Measurements from ENCODE around the gene SERPINC1. TPM values are rescaled to one million over a fixed set of nuclear protein-coding genes. Genes with fewer than 3 reads are reported as not detected.
"Not testable (repeated sequence)": the region's sequence is repeated elsewhere in the genome, so short reads cannot be mapped to it uniquely, and the experiment has no call there.

The SERPINC1 gene
- polyA plus RNA-seq, 4 donors, result 0.19 to 1.0 (median 0.89) TPM; not detected in 1

DNA sequence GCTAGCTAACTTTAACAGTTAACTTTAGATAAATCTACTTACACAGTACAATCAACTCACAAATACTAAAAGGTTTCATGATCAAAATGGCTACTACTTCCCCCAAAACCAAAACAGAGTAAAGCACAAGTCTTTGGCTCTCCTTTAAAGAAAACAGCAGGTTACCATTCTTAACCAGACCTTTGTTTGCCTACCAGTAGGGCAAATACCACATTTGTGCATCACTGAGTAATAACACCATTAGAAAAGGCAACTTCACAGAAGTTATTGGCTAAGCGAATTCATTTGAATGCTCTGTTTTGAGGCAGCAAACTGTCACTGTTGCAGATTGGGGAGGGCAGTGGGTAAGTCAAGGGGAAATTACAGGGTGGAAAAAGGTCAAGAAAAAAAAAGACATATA lies 17.3 kb upstream of the SERPINC1 start:
- DNase-seq (no peak), FAIRE-seq (no peak)
- no peak overlapping the region for H3K27ac ChIP-seq (ENCODE audit: low read depth in 1 of 3, low read length in 2 of 3)
- H3K9me3 ChIP-seq (ENCODE audit: control insufficient read depth in 2 of 2, insufficient read depth in 1 of 2, low read depth in 1 of 2, low read length in 1 of 2), result no peaks in the 10 kb centered on the region
- no peak overlapping the region for H3K4me3 ChIP-seq (ENCODE audit: low read depth in 1 of 3, low read length in 3 of 3)
- peaks cover 10 to 14% (median 13%) of the 10 kb centered on the region in 3 donors for H3K36me3 ChIP-seq (ENCODE audit: control insufficient read depth in 3 of 3, insufficient read depth in 2 of 3, low read depth in 1 of 3, low read length in 3 of 3)
- WGBS, 3 donors, result 89 to 100% (median 97%) methylated on average over 1 of the region's 1 CpG
- H3K4me1 ChIP-seq (ENCODE audit: control insufficient read depth in 3 of 3, insufficient read depth in 2 of 3, low read depth in 1 of 3, low read length in 2 of 3), result no peaks in the 10 kb centered on the region
- no peaks in the 10 kb centered on the region for H3K27me3 ChIP-seq (ENCODE audit: control insufficient read depth in 3 of 3, insufficient read depth in 3 of 3, low read length in 3 of 3)

DNA sequence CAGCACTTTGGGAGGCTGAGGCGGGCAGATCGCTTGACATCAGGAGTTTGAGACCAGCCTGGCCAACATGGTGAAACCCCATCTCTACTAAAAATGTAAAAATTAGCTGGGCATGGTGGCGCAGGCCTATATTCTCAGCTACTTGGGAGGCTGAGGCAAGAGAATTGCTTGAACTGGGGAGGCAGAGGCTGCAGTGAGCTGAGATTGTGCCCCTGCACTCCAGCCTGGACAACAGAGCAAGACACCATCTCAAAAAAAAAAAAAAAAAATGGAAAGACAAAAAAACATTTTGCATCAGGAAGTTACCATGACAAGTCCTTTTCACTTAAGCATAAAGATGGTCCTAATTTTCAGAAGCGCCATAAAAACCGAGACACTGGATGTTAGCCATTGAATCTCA lies 13.4 kb upstream of the SERPINC1 start:
- H3K27me3 ChIP-seq (ENCODE audit: control insufficient read depth in 3 of 3, insufficient read depth in 3 of 3, low read length in 3 of 3); H3K9me3 ChIP-seq (ENCODE audit: control insufficient read depth in 2 of 2, insufficient read depth in 1 of 2, low read depth in 1 of 2, low read length in 1 of 2); H3K36me3 ChIP-seq (ENCODE audit: control insufficient read depth in 3 of 3, insufficient read depth in 2 of 3, low read depth in 1 of 3, low read length in 3 of 3); FAIRE-seq; H3K27ac ChIP-seq (ENCODE audit: low read depth in 1 of 3, low read length in 2 of 3); DNase-seq; H3K4me3 ChIP-seq (ENCODE audit: low read depth in 1 of 3, low read length in 3 of 3): not testable (repeated sequence)
- 99% methylated on average over 5 of the region's 5 CpGs for WGBS, 3 donors
- peaks cover 0 to 11% (median 0%) of the 10 kb centered on the region in 3 donors for H3K4me1 ChIP-seq (ENCODE audit: control insufficient read depth in 3 of 3, insufficient read depth in 2 of 3, low read depth in 1 of 3, low read length in 2 of 3)

DNA sequence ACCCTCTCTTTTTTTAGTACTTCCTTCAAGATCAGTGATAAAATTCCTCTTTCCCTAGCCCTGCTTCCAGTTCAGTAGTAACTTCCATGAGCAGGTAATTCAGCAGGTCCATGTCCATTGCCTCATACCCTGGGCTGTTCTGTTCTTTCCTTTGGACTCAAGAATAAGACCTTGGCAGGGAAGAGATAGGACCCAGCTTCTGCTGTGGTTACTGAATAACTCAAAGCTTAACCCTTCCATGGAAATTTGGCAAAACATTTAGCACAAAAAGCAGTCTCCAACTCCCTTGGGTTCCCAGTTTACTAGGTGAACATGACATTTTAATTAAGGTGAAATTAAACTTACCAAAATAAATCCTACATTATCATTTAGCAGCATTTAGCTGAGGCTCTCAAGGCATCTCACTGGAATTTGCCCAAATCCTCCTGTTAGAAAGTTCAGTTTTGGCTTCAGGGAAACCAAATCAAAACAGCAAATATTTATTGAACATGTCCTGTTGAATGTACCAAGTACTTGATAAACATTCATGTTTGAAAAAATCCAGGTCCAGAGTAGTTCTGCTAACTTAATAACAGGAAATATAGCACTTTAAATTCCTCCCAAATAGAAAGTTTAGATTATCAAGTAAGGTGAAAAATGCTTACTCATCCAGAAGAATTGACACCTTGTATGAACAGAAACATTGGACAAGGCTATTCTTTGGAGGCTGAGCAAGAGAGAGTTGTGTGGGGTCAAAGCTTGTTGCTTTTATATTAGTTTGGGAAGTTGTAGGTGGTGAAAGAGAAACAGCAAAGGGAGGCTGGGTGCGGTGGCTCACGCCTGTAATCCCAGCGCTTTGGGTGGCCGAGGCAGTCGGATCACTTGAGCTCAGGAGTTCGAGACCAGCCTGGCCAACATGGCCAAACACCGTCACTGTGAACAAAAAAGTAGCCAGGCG lies 8.4 kb upstream of the SERPINC1 start:
- Histone ChIP-seq H3K36me3 (ENCODE audit: control insufficient read depth in 3 of 3, insufficient read depth in 2 of 3, low read depth in 1 of 3, low read length in 3 of 3) (peaks cover 0 to 6% (median 0%) of the 10 kb centered on the region in 3 donors), H3K4me3 (ENCODE audit: low read depth in 1 of 3, low read length in 3 of 3) (no peak overlapping the region), H3K27ac (ENCODE audit: low read depth in 1 of 3, low read length in 2 of 3) (peak overlapping the region in 1 of 3 donors; percentile 73), H3K9me3 (ENCODE audit: control insufficient read depth in 2 of 2, insufficient read depth in 1 of 2, low read depth in 1 of 2, low read length in 1 of 2) (no peaks in the 10 kb centered on the region), H3K27me3 (ENCODE audit: control insufficient read depth in 3 of 3, insufficient read depth in 3 of 3, low read length in 3 of 3) (no peaks in the 10 kb centered on the region), H3K4me1 (ENCODE audit: control insufficient read depth in 3 of 3, insufficient read depth in 2 of 3, low read depth in 1 of 3, low read length in 2 of 3) (peaks cover 0 to 21% (median 0%) of the 10 kb centered on the region in 3 donors)
- DNase-seq, result peak; percentile 73 to 81
- WGBS, 3 donors, result 71 to 89% (median 77%) methylated on average over 8 of the region's 8 CpGs
- no peak for FAIRE-seq

DNA sequence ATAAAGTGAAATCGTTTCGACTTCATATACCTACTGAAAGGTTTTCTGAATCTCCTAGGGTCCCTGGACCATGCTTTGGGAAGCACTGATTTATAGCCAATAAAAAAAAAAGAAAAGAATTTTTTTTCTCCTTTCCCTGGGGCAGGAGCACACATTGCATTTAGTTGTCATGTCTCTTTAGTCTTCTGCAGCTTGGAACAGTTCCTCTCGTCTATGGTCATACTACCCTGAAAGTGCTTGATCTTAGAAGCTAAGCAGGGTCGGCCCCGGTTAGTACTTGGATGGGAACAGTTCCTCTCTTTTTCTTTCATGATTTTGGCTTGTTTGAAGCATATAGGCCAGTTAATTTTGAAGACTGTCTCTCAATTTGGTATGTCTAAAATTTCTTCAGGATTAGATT lies 3.7 kb upstream of the SERPINC1 start:
- FAIRE-seq (no peak), DNase-seq (no peak)
- Histone ChIP-seq H3K36me3 (ENCODE audit: control insufficient read depth in 3 of 3, insufficient read depth in 2 of 3, low read depth in 1 of 3, low read length in 3 of 3) (no peaks in the 10 kb centered on the region), H3K27me3 (ENCODE audit: control insufficient read depth in 3 of 3, insufficient read depth in 3 of 3, low read length in 3 of 3) (no peaks in the 10 kb centered on the region), H3K4me1 (ENCODE audit: control insufficient read depth in 3 of 3, insufficient read depth in 2 of 3, low read depth in 1 of 3, low read length in 2 of 3) (peaks cover 0 to 15% (median 2%) of the 10 kb centered on the region in 3 donors), H3K4me3 (ENCODE audit: low read depth in 1 of 3, low read length in 3 of 3) (no peak overlapping the region), H3K9me3 (ENCODE audit: control insufficient read depth in 2 of 2, insufficient read depth in 1 of 2, low read depth in 1 of 2, low read length in 1 of 2) (no peaks in the 10 kb centered on the region), H3K27ac (ENCODE audit: low read depth in 1 of 3, low read length in 2 of 3) (no peak overlapping the region)
- WGBS, 3 donors, result 85 to 96% (median 93%) methylated on average over 5 of the region's 5 CpGs

DNA sequence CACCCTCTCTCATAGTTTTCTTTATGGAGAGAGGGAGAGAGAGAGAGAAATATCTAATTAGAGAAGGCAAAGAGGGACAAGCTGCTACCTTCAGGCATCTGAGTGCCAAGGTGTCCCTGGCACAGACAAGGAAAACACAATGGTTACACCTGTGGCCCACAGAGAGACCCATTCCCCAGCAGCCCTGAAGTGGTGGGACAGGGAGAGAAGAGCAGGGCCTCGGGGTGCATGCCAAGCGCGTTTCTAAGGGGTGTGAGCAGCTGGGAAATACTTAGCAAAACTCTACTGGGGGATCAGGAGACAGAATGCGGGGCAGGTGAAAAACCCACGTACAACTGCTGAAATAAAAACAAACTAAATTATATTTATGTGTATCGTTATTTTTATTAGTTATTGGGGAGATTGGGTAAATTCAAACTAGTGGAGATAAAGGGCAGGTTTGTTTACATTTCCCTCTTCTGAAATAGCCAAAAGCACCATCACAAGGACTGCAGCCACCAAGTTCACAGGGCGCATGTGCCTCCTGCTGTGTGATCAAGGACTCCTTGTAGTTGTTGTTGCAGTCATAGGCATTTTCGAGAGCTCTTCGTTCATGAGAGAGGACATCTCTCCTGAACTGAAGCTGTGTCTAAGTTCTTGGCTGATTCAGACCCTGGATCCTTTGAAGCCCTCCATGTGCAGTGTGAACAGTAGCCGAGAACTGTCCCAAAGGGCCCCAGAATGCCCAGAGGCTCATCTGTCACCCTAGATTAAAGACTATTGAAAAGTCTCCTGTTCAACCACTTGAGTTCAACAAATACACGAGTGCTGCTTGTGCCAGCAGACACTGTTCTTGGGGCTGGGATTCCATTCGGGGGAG lies 737 bp upstream of the SERPINC1 start:
- Histone ChIP-seq H3K27ac (ENCODE audit: low read depth in 1 of 3, low read length in 2 of 3) (no peak overlapping the region), H3K4me3 (ENCODE audit: low read depth in 1 of 3, low read length in 3 of 3) (no peak overlapping the region), H3K4me1 (ENCODE audit: control insufficient read depth in 3 of 3, insufficient read depth in 2 of 3, low read depth in 1 of 3, low read length in 2 of 3) (peaks cover 0 to 3% (median 2%) of the 10 kb centered on the region in 3 donors), H3K36me3 (ENCODE audit: control insufficient read depth in 3 of 3, insufficient read depth in 2 of 3, low read depth in 1 of 3, low read length in 3 of 3) (no peaks in the 10 kb centered on the region), H3K27me3 (ENCODE audit: control insufficient read depth in 3 of 3, insufficient read depth in 3 of 3, low read length in 3 of 3) (no peaks in the 10 kb centered on the region), H3K9me3 (ENCODE audit: control insufficient read depth in 2 of 2, insufficient read depth in 1 of 2, low read depth in 1 of 2, low read length in 1 of 2) (no peaks in the 10 kb centered on the region)
- no peak for DNase-seq
- 87 to 92% (median 92%) methylated on average over 12 of the region's 12 CpGs for WGBS, 3 donors
- FAIRE-seq, result no peak

DNA sequence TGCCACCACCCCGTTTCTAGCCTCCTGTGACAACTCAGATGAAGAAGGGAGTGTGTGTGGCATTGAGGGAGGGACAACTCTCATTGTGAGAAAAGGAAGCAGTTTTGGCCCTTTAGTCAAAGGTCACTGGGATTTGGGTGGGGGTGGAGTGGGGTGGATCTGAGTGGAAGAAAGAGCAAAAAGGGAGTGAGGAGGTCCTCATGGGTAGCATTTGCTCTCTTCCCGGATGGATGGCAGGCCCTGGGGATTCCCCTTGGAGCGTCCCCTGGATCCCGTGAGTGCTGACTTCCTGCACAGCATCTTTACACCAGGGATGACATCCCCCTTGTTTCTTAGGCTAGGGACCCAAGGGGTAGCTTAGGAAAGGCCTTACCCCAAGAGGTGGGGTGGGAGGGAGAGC lies 460 bp downstream of the SERPINC1 start:
- no peaks in the 10 kb centered on the region for H3K27me3 ChIP-seq (ENCODE audit: control insufficient read depth in 3 of 3, insufficient read depth in 3 of 3, low read length in 3 of 3)
- no peaks in the 10 kb centered on the region for H3K9me3 ChIP-seq (ENCODE audit: control insufficient read depth in 2 of 2, insufficient read depth in 1 of 2, low read depth in 1 of 2, low read length in 1 of 2)
- DNase-seq (no peak), FAIRE-seq (no peak)
- WGBS, 3 donors, result 79 to 80% (median 80%) methylated on average over 4 of the region's 4 CpGs
- no peak overlapping the region for H3K27ac ChIP-seq (ENCODE audit: low read depth in 1 of 3, low read length in 2 of 3)
- H3K4me1 ChIP-seq (ENCODE audit: control insufficient read depth in 3 of 3, insufficient read depth in 2 of 3, low read depth in 1 of 3, low read length in 2 of 3), result peaks cover 0 to 3% (median 2%) of the 10 kb centered on the region in 3 donors
- no peaks in the 10 kb centered on the region for H3K36me3 ChIP-seq (ENCODE audit: control insufficient read depth in 3 of 3, insufficient read depth in 2 of 3, low read depth in 1 of 3, low read length in 3 of 3)
- no peak overlapping the region for H3K4me3 ChIP-seq (ENCODE audit: low read depth in 1 of 3, low read length in 3 of 3)

DNA sequence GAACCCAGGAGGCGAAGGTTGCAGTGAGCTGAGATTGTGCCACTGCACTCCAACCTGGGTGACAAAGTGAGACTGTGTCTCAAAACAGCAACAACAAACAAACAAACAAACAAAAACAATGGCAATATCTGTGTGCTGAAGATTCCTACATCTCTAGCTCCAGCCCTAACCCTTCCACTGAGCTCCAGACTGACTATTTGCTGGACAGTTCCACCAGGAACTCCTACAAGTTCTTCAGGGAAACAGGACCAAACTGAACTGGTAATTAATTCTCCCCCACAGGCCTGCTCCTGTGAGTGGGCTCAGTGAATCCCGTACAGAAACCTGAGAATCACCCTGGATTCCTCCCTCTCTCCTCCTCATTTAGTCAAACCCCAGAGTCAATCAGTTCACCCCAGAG lies 1.5 kb downstream of the SERPINC1 start:
- Histone ChIP-seq H3K27ac (ENCODE audit: low read depth in 1 of 3, low read length in 2 of 3) (no peak overlapping the region), H3K9me3 (ENCODE audit: control insufficient read depth in 2 of 2, insufficient read depth in 1 of 2, low read depth in 1 of 2, low read length in 1 of 2) (no peaks in the 10 kb centered on the region), H3K4me3 (ENCODE audit: low read depth in 1 of 3, low read length in 3 of 3) (no peak overlapping the region), H3K4me1 (ENCODE audit: control insufficient read depth in 3 of 3, insufficient read depth in 2 of 3, low read depth in 1 of 3, low read length in 2 of 3) (peaks cover 0 to 3% (median 2%) of the 10 kb centered on the region in 3 donors), H3K27me3 (ENCODE audit: control insufficient read depth in 3 of 3, insufficient read depth in 3 of 3, low read length in 3 of 3) (no peaks in the 10 kb centered on the region), H3K36me3 (ENCODE audit: control insufficient read depth in 3 of 3, insufficient read depth in 2 of 3, low read depth in 1 of 3, low read length in 3 of 3) (no peaks in the 10 kb centered on the region)
- DNase-seq, result no peak
- WGBS, 3 donors, result 80 to 97% (median 89%) methylated on average over 2 of the region's 2 CpGs
- no peak for FAIRE-seq

DNA sequence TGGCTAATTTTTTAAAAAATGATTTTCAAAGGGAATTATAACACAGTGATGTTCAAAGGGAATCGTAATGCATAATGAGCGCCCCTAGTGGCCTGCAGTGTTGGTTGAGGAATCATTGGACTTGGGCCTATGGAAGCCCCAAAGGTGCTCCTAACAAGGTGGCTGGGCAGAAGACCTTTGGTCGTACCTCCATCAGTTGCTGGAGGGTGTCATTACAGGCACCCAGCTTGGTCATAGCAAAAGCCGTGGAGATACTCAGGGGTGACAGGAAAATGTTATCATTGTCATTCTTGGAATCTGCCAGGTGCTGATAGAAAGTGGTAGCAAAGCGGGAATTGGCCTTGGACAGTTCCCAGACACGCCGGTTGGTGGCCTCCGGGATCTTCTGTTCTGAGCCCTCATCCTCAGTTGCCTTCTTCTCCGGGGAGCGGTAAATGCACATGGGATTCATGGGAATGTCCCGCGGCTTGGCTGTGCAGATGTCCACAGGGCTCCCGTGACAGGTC lies 2.7 kb downstream of the SERPINC1 start:
- FAIRE-seq (no peak), DNase-seq (peak; percentile 45 to 60)
- Histone ChIP-seq H3K36me3 (ENCODE audit: control insufficient read depth in 3 of 3, insufficient read depth in 2 of 3, low read depth in 1 of 3, low read length in 3 of 3) (peaks cover 0 to 2% (median 0%) of the 10 kb centered on the region in 3 donors), H3K4me1 (ENCODE audit: control insufficient read depth in 3 of 3, insufficient read depth in 2 of 3, low read depth in 1 of 3, low read length in 2 of 3) (peaks cover 0 to 3% (median 2%) of the 10 kb centered on the region in 3 donors), H3K27ac (ENCODE audit: low read depth in 1 of 3, low read length in 2 of 3) (no peak overlapping the region), H3K9me3 (ENCODE audit: control insufficient read depth in 2 of 2, insufficient read depth in 1 of 2, low read depth in 1 of 2, low read length in 1 of 2) (peaks cover 0 to 2% of the 10 kb centered on the region in 2 donors), H3K27me3 (ENCODE audit: control insufficient read depth in 3 of 3, insufficient read depth in 3 of 3, low read length in 3 of 3) (no peaks in the 10 kb centered on the region), H3K4me3 (ENCODE audit: low read depth in 1 of 3, low read length in 3 of 3) (no peak overlapping the region)
- WGBS, 3 donors, result 78 to 87% (median 84%) methylated on average over 13 of the region's 13 CpGs
